ENCODE results near the gene SLC49A4. TPM values are rescaled to one million over a fixed set of nuclear protein-coding genes. Genes with fewer than 3 reads are reported as not detected.

The SLC49A4 gene
- total and polyA plus RNA-seq, 2 of the 8 experiments (the other 6 are each of a cell fraction or from before 2014, with no cell fraction given), result 9.5 to 10.2 TPM

- no peak for TF ChIP-seq CHD7 (IDR thresholded peaks at IDR 0.05; ENCODE audit: insufficient replicate concordance, low read length)
- TF ChIP-seq, protein P1, sequence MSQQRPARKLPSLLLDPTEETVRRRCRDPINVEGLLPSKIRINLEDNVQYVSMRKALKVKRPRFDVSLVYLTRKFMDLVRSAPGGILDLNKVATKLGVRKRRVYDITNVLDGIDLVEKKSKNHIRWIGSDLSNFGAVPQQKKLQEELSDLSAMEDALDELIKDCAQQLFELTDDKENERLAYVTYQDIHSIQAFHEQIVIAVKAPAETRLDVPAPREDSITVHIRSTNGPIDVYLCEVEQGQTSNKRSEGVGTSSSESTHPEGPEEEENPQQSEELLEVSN (IDR thresholded peaks at IDR 0.05), result no peak
These were observed 7.5 kb downstream of the SLC49A4 start (continued) for GRCh38 chr3:122802323-122802722.

Data from H1 (cell line).